ENCODE results near the gene CCDC57. TPM values are rescaled to one million over a fixed set of nuclear protein-coding genes. Genes with fewer than 3 reads are reported as not detected.

The CCDC57 gene
- total and polyA plus RNA-seq, 9 of the 15 experiments (the other 6 are each of a cell fraction or from before 2014, with no cell fraction given) = 0.83 to 36.2 (median 13.6) TPM

DNA sequence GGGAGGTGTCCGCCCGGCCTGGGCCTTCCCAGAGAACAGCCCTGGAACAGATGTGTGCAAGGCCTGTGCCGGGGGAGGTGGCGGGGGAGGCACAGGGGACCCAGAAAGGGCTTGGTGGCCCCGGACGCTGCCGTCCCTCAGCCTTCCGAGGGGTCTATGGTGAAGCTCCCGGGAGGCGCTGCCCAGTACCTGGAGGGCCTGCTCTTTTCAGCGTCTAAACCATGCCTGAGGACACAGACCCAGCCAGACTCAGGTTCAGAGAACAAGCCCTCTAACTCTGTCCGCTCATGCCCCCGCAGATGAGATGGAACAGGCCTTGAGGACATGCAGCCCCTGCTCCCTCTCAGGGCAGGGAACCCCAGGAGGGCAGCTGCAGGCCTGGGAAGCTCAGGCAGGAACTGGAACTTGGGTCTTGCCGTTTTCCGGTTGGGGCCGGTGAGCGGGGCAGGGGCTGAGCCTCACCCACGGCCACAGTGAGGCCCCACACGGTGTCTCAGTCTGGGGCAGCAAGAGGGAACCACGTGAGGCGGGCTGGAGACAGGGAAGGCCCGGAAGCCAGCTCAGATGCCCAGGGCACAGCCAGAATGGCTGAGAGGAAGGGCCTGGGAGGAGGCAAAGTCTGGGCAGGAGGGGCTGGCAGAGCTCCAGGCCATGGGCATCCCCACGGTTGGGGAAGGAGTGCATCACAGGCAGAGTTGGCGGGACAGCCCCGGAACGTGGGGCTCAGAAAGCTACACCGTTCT is 28.7 kb upstream of the CCDC57 start (continued):
- TF ChIP-seq, protein P1, sequence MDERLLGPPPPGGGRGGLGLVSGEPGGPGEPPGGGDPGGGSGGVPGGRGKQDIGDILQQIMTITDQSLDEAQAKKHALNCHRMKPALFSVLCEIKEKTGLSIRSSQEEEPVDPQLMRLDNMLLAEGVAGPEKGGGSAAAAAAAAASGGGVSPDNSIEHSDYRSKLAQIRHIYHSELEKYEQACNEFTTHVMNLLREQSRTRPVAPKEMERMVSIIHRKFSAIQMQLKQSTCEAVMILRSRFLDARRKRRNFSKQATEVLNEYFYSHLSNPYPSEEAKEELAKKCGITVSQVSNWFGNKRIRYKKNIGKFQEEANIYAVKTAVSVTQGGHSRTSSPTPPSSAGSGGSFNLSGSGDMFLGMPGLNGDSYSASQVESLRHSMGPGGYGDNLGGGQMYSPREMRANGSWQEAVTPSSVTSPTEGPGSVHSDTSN (CRISPR knock-in tag; IDR thresholded peaks at IDR 0.05; ENCODE audit: low read depth) = no peak
- TF ChIP-seq, protein P1 (tag; conservative IDR thresholded peaks at IDR 0.05; ENCODE audit: low read depth) = no peak
- TF ChIP-seq ZNF217 (CRISPR knock-in tag; IDR thresholded peaks at IDR 0.05) = no peak
- TF ChIP-seq ZNF197 (CRISPR knock-in tag; IDR thresholded peaks at IDR 0.05; ENCODE audit: low read depth) = no peak
- TF ChIP-seq NR2C2 (CRISPR knock-in tag; IDR thresholded peaks at IDR 0.05) = no peak
- TF ChIP-seq NR2C2 (tag; IDR thresholded peaks at IDR 0.05) = no peak
- TF ChIP-seq, protein P2, sequence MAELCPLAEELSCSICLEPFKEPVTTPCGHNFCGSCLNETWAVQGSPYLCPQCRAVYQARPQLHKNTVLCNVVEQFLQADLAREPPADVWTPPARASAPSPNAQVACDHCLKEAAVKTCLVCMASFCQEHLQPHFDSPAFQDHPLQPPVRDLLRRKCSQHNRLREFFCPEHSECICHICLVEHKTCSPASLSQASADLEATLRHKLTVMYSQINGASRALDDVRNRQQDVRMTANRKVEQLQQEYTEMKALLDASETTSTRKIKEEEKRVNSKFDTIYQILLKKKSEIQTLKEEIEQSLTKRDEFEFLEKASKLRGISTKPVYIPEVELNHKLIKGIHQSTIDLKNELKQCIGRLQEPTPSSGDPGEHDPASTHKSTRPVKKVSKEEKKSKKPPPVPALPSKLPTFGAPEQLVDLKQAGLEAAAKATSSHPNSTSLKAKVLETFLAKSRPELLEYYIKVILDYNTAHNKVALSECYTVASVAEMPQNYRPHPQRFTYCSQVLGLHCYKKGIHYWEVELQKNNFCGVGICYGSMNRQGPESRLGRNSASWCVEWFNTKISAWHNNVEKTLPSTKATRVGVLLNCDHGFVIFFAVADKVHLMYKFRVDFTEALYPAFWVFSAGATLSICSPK (IDR thresholded peaks at IDR 0.05; ENCODE audit: borderline replicate concordance) = no peak
- TF ChIP-seq SMAD4 (CRISPR knock-in tag; conservative IDR thresholded peaks at IDR 0.05) = no peak
- TF ChIP-seq, protein P3, sequence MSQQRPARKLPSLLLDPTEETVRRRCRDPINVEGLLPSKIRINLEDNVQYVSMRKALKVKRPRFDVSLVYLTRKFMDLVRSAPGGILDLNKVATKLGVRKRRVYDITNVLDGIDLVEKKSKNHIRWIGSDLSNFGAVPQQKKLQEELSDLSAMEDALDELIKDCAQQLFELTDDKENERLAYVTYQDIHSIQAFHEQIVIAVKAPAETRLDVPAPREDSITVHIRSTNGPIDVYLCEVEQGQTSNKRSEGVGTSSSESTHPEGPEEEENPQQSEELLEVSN (IDR thresholded peaks at IDR 0.05; ENCODE audit: borderline replicate concordance in 1 of 2, extremely low read depth in 1 of 2, insufficient read depth in 1 of 2, insufficient read length in 1 of 2, low read depth in 1 of 2, low read length in 1 of 2, poor library complexity in 1 of 2, severe bottlenecking in 1 of 2) = peak in 1 of 2 experiments; percentile 6
- TF ChIP-seq KAT8 (IDR thresholded peaks at IDR 0.05; ENCODE audit: low read depth) = no peak
- TF ChIP-seq ZNF24 (IDR thresholded peaks at IDR 0.05) = no peak
- no peak for TF ChIP-seq EWSR1 (IDR thresholded peaks at IDR 0.05; ENCODE audit: borderline replicate concordance, low read depth, partially characterized antibody)
- TF ChIP-seq, protein P4, sequence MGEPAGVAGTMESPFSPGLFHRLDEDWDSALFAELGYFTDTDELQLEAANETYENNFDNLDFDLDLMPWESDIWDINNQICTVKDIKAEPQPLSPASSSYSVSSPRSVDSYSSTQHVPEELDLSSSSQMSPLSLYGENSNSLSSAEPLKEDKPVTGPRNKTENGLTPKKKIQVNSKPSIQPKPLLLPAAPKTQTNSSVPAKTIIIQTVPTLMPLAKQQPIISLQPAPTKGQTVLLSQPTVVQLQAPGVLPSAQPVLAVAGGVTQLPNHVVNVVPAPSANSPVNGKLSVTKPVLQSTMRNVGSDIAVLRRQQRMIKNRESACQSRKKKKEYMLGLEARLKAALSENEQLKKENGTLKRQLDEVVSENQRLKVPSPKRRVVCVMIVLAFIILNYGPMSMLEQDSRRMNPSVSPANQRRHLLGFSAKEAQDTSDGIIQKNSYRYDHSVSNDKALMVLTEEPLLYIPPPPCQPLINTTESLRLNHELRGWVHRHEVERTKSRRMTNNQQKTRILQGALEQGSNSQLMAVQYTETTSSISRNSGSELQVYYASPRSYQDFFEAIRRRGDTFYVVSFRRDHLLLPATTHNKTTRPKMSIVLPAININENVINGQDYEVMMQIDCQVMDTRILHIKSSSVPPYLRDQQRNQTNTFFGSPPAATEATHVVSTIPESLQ (CRISPR knock-in tag; IDR thresholded peaks at IDR 0.05) = no peak
- no peak for TF ChIP-seq ZNF561 (CRISPR knock-in tag; conservative IDR thresholded peaks at IDR 0.05)
- TF ChIP-seq ZNF134 (CRISPR knock-in tag; conservative IDR thresholded peaks at IDR 0.05) = no peak
- no peak for TF ChIP-seq BRF1 (IDR thresholded peaks at IDR 0.05; ENCODE audit: borderline replicate concordance, extremely low read depth, insufficient read length)
- TF ChIP-seq ZNF143 (CRISPR knock-in tag; IDR thresholded peaks at IDR 0.05) = no peak
- no peak for TF ChIP-seq ZZZ3 (IDR thresholded peaks at IDR 0.05)
- no peak for TF ChIP-seq TCF7 (IDR thresholded peaks at IDR 0.05; ENCODE audit: borderline replicate concordance)
- TF ChIP-seq ZNF232 (CRISPR knock-in tag; IDR thresholded peaks at IDR 0.05) = no peak
